SK-N-SH (cell line): ENCODE results near the gene SERPINH1.

Experiments used
- CHD2 ChIP-seq: fragments of 150-350 bp; IDR thresholded peaks from 2 replicates; pipeline ENCODE4 v1.6.1; 2018; ENCODE audit warnings: low read length; ENCODE audit not compliant: partially characterized antibody
- CTCF ChIP-seq: fragments of 200-600 bp; sonication (generic); IDR thresholded peaks from 2 replicates; pipeline ENCODE4 v1.6.1; 2017; ENCODE audit warnings: antibody characterized with exemption, mild to moderate bottlenecking, moderate library complexity
- POLR2AphosphoS5 ChIP-seq: IDR thresholded peaks from 2 replicates; pipeline ENCODE4 v1.6.1; 2012; ENCODE audit warnings: low read depth, low read length
- TEAD4 ChIP-seq: IDR thresholded peaks from 2 replicates; pipeline ENCODE4 v1.4.0; 2012; ENCODE audit warnings: mild to moderate bottlenecking, borderline replicate concordance; ENCODE audit not compliant: insufficient read depth

GRCh38 chr11:75554258-75555022 is 7.6 kb upstream of the SERPINH1 start:
- TF ChIP-seq TEAD4 (peak; percentile 44; the same call in 1 of the 2 replicates), CHD2 (peak; percentile 85), CTCF (no peak), POLR2AphosphoS5 (no peak; the same call in none of the 2 replicates)
